ENCODE data around the gene OSGIN1.

GRCh38 chr16:83926726-83927397, 26.2 kb upstream of the OSGIN1 start:
- TF ChIP-seq CTCF (IDR thresholded peaks at IDR 0.05) = peak; percentile 31 to 97 (median 92)
- no peak for TF ChIP-seq POLR2A (IDR thresholded peaks at IDR 0.05)

Measured in Peyer's patch (tissue), 4 donors.